ENCODE results near the gene SEMA3B.

- no peak for TF ChIP-seq CTCF (optimal IDR thresholded peaks at IDR 0.05 in 1 of 3, IDR thresholded peaks at IDR 0.05 in 1 of 3, conservative IDR thresholded peaks at IDR 0.05 in 1 of 3; ENCODE audit: extremely low read depth in 1 of 3, insufficient read depth in 2 of 3, low read length in 3 of 3)
- TF ChIP-seq EZH2 (IDR thresholded peaks at IDR 0.05; ENCODE audit: low read length) = no peak
Measured at GRCh38 chr3:50314816-50315215, 45.9 kb downstream of the SEMA3B start.

All from keratinocyte (primary cell).